IPS-18c (cell line): ENCODE data around the gene EPN1.

Source experiments
- H3K4me3 ChIP-seq: 2 replicates; pipeline ENCODE4 v1.7.0; 2013; ENCODE audit warnings: low read depth, mild to moderate bottlenecking, low read length, moderate library complexity; ENCODE audit not compliant: insufficient read depth
- H3K9me3 ChIP-seq: one replicate; pipeline ENCODE4 v1.6.1; 2013; ENCODE audit warnings: mild to moderate bottlenecking, low read length, moderate library complexity; ENCODE audit not compliant: control insufficient read depth, insufficient read depth

EPN1 gene

DNA sequence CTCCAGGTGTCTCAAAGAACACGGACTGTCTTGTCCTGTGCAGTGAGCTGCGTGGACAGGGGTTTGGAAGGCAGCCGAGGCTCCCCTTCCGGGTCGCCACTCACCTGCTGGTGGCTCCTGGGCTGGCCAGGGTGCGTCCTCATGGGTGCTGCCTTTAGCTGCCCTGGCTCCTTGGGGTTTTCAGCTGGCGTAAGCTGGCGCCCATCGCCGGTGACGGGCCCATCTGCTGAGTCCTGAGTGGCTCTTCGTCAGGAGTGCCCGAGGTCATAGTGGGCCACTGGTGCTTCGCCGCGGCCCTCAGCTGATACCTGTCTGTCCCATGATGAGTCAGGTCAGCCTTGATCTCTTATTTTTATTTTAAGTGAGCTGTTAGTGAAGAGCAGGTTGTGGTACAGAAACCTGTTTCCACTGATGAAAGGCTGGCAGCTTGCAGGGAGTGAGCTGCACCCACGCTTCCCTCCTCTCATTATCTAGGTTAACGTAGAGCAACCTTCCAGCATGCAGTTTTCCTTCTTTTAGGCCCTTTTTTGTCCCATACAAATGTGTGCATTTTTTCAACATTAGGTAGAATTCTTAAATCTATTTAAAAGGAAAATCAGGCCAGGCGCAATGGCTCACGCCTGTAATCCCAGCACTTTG, 18.4 kb downstream of the EPN1 start:
- Histone ChIP-seq H3K4me3 (no peak overlapping the region), H3K9me3 (no peaks in the 10 kb centered on the region)

DNA sequence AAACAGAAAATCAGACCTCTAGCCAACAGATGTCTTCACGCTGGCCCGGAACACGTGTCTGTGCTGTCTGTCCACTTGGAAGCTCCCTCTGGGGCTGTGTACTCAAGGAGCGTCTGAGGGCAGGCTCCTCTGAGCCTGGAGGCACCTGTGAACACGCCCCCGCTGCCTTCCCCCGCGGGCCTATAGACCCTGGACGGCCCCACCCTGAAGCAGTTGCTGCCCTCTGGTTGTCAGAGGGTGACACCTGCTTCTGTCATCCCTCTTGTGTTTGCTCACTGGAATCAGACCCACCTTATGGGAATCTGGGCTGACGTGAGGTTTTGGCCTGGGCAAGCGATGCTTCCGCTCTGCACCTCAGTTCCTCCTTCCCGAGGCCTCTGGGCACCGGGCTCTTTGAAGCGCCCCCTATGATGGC, 19.2 kb downstream of the EPN1 start:
- no peak overlapping the region for H3K4me3 ChIP-seq
- no peaks in the 10 kb centered on the region for H3K9me3 ChIP-seq

- no peak overlapping the region for H3K4me3 ChIP-seq
- no peaks in the 10 kb centered on the region for H3K9me3 ChIP-seq
Measured at GRCh38 chr19:55694656-55695491, 19.8 kb downstream of the EPN1 start.

GRCh38 chr19:55695511-55696290, 20.7 kb downstream of the EPN1 start:
- Histone ChIP-seq H3K9me3 (no peaks in the 10 kb centered on the region), H3K4me3 (no peak overlapping the region)

DNA sequence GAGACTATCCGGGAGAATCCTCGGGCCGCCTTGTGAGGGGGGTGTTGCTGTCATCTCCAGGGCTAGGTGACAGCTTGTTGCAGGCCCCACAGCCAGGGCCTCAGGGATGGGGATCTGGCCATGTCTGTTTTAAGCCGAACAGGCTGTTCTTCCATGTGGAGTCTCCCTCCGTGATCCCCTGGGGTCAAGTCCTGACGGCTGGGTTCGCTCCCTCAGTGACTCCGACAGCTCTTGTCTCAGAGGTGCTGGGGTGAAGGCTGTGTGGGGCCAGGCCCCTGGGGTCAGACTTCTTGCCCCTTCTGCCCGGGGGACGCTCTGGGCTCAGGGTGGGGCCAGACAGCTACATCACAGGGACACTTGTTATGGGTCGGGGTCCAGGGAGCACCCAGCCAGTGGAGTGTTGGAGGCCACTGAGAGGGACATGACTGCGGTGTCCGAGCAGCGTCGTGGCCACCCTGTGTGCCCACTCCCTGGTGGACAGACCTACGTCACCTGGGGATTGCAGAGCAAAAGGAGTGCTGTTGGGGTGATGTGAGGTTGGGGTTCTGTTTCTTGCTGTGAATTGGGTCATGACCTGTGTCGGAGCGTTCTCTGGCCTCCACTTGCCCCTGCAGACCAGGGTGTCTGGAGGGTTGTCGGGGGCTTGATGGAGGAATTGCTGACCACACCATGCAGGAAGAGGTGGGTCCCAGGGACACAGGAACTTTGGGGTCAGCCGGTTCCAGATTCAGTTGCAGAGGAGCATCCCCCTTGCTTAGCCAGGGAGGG, 21.5 kb downstream of the EPN1 start:
- no peak overlapping the region for H3K4me3 ChIP-seq
- no peaks in the 10 kb centered on the region for H3K9me3 ChIP-seq

GRCh38 chr19:55697069-55697440, 22.0 kb downstream of the EPN1 start:
- H3K4me3 ChIP-seq, result no peak overlapping the region
- H3K9me3 ChIP-seq, result no peaks in the 10 kb centered on the region

DNA sequence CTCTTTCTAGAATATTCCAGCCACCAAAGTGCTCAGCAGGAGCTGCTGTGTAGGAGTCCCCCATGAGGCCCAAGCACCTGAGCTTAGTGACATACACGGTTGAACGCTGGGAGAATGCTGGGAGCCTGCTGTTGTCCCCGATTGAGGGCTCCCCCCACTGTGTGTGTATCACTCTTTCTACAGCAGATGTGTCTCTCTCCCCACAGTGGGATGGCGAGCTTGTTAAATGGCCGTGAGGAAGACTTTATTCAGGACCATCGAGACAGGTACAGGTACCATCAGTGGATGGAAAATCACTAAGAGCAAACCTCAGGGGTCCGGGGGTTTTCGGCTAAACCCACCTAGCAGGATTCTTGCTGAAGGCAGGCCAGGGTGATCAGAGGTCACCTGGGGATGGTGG, 22.7 kb downstream of the EPN1 start:
- H3K9me3 ChIP-seq, result no peaks in the 10 kb centered on the region
- no peak overlapping the region for H3K4me3 ChIP-seq

DNA sequence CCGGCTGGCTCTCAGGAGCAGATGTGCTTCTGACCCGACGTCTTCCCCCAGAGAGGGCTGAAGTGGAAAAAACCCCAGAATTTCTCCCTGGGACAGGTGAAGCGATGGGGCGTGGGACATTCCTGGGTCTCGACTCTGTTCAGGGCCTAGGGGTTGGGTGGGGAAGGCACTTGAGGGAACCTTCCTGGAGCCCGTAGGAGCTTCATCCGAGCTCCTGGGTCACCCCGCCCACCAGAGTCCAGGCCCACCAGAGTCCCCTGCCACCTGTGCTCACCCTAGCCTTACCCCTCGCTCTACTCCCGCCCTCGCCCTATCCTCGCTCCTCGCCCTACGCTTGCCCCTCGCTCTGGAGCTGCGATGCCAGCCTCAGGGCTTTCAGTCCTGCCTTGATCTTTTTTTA, 23.2 kb downstream of the EPN1 start:
- Histone ChIP-seq H3K9me3 (peaks cover 2% of the 10 kb centered on the region), H3K4me3 (no peak overlapping the region)

DNA sequence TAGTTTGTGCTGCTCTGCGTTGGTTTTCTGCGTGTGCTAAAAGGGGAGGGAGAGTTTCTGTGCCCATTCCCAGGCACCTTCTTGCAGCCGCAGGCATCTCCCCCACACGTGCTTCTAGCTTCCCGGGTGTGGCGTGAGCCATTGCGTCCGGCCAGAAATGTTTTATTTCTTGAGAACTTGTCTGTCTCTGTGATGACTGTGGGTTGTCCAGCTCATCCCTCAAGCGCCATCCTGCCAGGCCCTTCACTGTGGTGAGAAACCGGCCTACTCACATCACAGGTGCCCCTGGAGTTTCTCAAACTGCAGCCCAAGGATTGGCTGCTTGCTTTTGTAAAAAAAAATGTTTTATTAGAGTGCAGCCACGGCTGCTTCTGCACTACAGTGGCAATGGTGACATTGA, 24.2 kb downstream of the EPN1 start:
- H3K9me3 ChIP-seq, result peaks cover 5% of the 10 kb centered on the region

GRCh38 chr19:55700813-55701212, 25.8 kb downstream of the EPN1 start:
- Histone ChIP-seq H3K4me3 (no peak overlapping the region), H3K9me3 (peaks cover 5% of the 10 kb centered on the region)

More for the DNA sequence above, 24.2 kb downstream of the EPN1 start:
- H3K4me3 ChIP-seq, result no peak overlapping the region

DNA sequence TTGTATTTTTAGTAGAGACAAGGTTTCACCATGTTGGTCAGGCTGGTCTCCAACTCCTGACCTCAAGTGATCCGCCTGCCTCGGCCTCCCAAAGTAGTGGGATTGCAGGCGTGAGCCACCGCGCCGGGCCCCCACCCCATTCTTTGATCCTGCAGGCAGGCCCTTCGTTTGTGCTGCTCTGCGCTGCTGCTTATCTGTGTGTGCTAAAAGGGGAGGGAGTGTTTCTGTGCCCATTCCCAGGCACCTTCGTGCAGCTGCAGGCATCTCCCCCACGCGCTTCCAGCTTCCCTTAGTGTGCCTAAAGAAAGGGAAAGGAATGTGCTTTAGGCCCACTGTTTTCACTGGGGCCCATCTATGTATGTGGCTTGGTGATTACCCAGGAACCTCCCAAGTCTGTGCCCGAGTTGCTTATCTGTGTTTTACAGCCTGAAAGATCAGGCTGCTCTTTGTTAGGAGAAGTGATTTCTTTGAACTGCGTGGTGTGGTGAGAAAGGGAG, 27.2 kb downstream of the EPN1 start:
- Histone ChIP-seq H3K9me3 (peaks cover 5% of the 10 kb centered on the region), H3K4me3 (no peak overlapping the region)

- peaks cover 5% of the 10 kb centered on the region for H3K9me3 ChIP-seq
- no peak overlapping the region for H3K4me3 ChIP-seq
Measured at GRCh38 chr19:55703790-55704215, 28.8 kb downstream of the EPN1 start.

GRCh38 chr19:55704494-55705245, 29.6 kb downstream of the EPN1 start:
- peaks cover 5% of the 10 kb centered on the region for H3K9me3 ChIP-seq

GRCh38 chr19:55705972-55706371, 30.9 kb downstream of the EPN1 start:
- H3K4me3 ChIP-seq, result no peak overlapping the region
- H3K9me3 ChIP-seq, result peaks cover 5% of the 10 kb centered on the region

More at GRCh38 chr19:55704494-55705245, 29.6 kb downstream of the EPN1 start:
- no peak overlapping the region for H3K4me3 ChIP-seq

DNA sequence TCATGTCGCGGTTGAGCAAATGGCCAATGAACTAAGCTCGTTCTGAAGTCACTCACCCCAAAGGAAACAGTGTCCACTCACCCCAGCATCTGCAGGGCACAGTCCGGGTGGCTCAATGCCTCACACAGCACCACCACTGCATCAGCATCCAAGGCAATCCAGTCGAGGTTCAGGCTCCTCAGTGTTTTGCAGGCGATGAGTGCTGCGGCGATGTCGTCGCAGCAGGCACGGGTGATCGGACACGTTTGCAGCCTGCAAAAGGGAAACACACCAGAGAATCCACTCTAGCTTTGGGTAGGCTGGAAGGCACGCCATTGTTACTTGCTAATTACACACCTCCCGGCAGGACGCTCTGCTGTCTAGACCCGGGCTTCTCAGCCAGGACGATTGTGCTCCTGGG, 36.7 kb downstream of the EPN1 start:
- peaks cover 7% of the 10 kb centered on the region for H3K9me3 ChIP-seq
- no peak overlapping the region for H3K4me3 ChIP-seq

DNA sequence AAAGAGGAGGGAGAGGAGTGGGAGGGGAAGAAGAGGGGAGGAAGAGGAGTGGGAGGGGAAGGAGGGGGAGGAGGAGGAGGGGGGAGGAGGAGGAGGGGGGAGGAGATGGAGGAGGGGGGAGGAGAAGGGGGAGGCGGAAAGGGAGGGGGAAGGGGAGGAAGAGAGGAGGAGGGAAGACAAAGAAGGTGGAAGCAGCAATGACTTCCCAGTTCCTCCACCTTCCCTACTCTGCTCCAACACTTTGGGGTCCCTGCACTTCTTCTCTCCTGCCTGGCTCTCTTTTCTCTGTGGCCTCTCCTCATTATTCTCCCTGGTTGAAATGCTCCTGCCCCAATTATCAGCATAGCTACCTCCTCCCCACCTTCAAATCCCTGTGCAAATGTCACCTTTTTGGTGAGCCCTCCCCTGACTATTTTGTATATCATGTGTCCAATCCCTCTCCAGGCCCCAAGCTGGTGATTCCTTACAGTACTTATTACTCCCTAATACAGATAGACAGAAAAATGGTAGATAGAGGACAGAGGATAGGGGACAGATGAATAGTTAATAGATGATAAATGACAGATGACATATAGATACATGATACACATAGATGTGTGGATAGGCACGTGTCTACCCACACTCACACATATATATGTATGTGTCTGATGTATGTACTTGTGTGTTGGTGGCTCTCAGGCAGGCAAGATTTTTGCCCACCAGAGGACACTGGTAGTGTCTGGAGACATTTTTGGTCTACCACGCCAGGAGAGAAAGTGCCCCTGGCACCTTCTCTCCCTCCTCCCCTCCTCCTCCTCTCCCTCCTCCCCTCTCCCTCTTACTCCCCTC, 38.0 kb downstream of the EPN1 start:
- Histone ChIP-seq H3K4me3 (no peak overlapping the region), H3K9me3 (peaks cover 7% of the 10 kb centered on the region)
